HepG2 (cell line): ENCODE measurements around the gene SDK1. TPM values are rescaled to one million over a fixed set of nuclear protein-coding genes. Genes with fewer than 3 reads are reported as not detected.

Experiments used
- ATAC-seq: fragments of 200-7000 bp; cut with Tn5 transposase; 3 replicates; pipeline ENCODE4 v1.9.1; 2020; ENCODE audit warnings: mild to moderate bottlenecking, moderate library complexity
- BruUV-seq: library from RNA; stranded (reverse); fragments of 400-500 nt; replicated peaks from 2 replicates; lab custom pipeline; 2021; lab: Mats Ljungman, UMichigan
- CTCF ChIA-PET: fragments of 300-600 bp; formaldehyde crosslinking; extraction: SDS; loops from one replicate; lab custom pipeline; 2021; ENCODE audit warnings: low total read pairs, inconsistent platforms, low intra/inter-chr PET ratio; lab: Yijun Ruan, JAX
- POLR2A ChIA-PET: fragments of 350-600 bp; sonication (Branson Sonifier 250); formaldehyde crosslinking; loops from one replicate; lab custom pipeline; 2020; ENCODE audit warnings: antibody characterized with exemption, inconsistent platforms; lab: Yijun Ruan, JAX
- DNase-seq: peaks from one replicate; pipeline ENCODE4 v3.0.0-alpha.2; 2015; ENCODE audit warnings: low spot score
- FAIRE-seq: peaks from 3 replicates; lab custom pipeline; 2011; peaks lifted over from hg19 to GRCh38; lab: Jason Lieb, UNC
- H2AFZ ChIP-seq: one replicate; pipeline ENCODE4 v1.6.1; 2011; ENCODE audit warnings: low read length, inconsistent platforms
- H3K27ac ChIP-seq: fragments of 300-600 bp; 3 replicates; pipeline ENCODE4 v1.8.0; 2011; ENCODE audit warnings: mixed run types, mild to moderate bottlenecking, mixed read lengths, low read length, inconsistent platforms; ENCODE audit not compliant: insufficient read depth; ENCODE audit errors: extremely low read length
- H3K27me3 ChIP-seq, 2 experiments: fragments of 200-600 bp in 1 of 2; 2 replicates in 1 of 2; 3 replicates in 1 of 2; pipeline versions ENCODE4 v1.6.0 to v1.8.0; 2011; ENCODE audit warnings: low read length in 2 of 2, mild to moderate bottlenecking in 2 of 2, moderate library complexity in 2 of 2, inconsistent platforms in 1 of 2; ENCODE audit not compliant: insufficient read depth in 2 of 2, control insufficient read depth in 1 of 2
- H3K36me3 ChIP-seq, 2 experiments: fragments of 200-600 bp in 1 of 2; replicated peaks in 1 of 2; 2 replicates in 1 of 2; 3 replicates in 1 of 2; pipeline versions ENCODE4 v1.5.1 to v1.8.0; 2011; ENCODE audit warnings: low read length in 2 of 2, inconsistent platforms in 1 of 2; ENCODE audit not compliant: insufficient read depth in 2 of 2, control insufficient read depth in 1 of 2
- H3K4me1 ChIP-seq: 2 replicates; pipeline ENCODE4 v1.5.1; 2012; ENCODE audit warnings: low read length, inconsistent platforms; ENCODE audit not compliant: insufficient read depth
- H3K4me2 ChIP-seq: 2 replicates; pipeline ENCODE4 v1.6.0; 2011; ENCODE audit warnings: low read depth, low read length, inconsistent platforms
- H3K4me3 ChIP-seq, 3 experiments: fragments of 200-600 bp in 1 of 3; sonication (generic), shearing (Covaris generic) in 1 of 3; replicated peaks in 1 of 3; 2 replicates each; pipeline ENCODE4 v1.5.1; 2011 to 2016; ENCODE audit warnings: low read length in 3 of 3, inconsistent platforms in 2 of 3, low read depth in 2 of 3, mild to moderate bottlenecking in 2 of 3, control low read depth in 1 of 3, mixed read lengths in 1 of 3; ENCODE audit not compliant: insufficient read depth in 1 of 3
- H3K79me2 ChIP-seq: one replicate; pipeline ENCODE4 v1.6.1; 2011; ENCODE audit warnings: low read length, inconsistent platforms; ENCODE audit not compliant: insufficient read depth
- H3K9ac ChIP-seq: 2 replicates; pipeline ENCODE4 v1.6.0; 2011; ENCODE audit warnings: mild to moderate bottlenecking, low read depth, low read length, inconsistent platforms; ENCODE audit not compliant: insufficient read depth
- H3K9me3 ChIP-seq: 2 replicates; pipeline ENCODE4 v1.5.1; 2012; ENCODE audit warnings: mild to moderate bottlenecking, low read length
- H4K20me1 ChIP-seq: 2 replicates; pipeline ENCODE4 v1.6.0; 2011; ENCODE audit warnings: inconsistent platforms, mild to moderate bottlenecking, low read length, moderate library complexity; ENCODE audit not compliant: insufficient read depth
- ARNTL ChIP-seq: sonication (generic); formaldehyde crosslinking; IDR thresholded peaks from 2 replicates; pipeline ENCODE4 v1.4.0; 2020; ENCODE audit warnings: mild to moderate bottlenecking, missing genetic modification reagents
- CHD2 ChIP-seq: IDR thresholded peaks from 2 replicates; pipeline ENCODE4 v1.6.1; 2011; ENCODE audit warnings: low read depth, low read length, improper control_type of control experiment
- DR1 ChIP-seq: sonication (generic); formaldehyde crosslinking; IDR thresholded peaks from 2 replicates; pipeline ENCODE4 v1.8.0; 2021; ENCODE audit warnings: mild to moderate bottlenecking, missing genetic modification reagents, inconsistent platforms
- ESRRA ChIP-seq: sonication (generic); formaldehyde crosslinking; IDR thresholded peaks from 2 replicates; pipeline ENCODE4 v1.5.1; 2020; ENCODE audit warnings: mild to moderate bottlenecking, low read depth, missing genetic modification reagents
- FOSL1 ChIP-seq: sonication (generic); formaldehyde crosslinking; IDR thresholded peaks from 2 replicates; pipeline ENCODE4 v1.9.0; 2021; ENCODE audit warnings: missing genetic modification reagents, borderline replicate concordance
- FOXA1 ChIP-seq, 2 experiments: fragments of 450-650 bp in 1 of 2; sonication (generic) in 1 of 2; formaldehyde crosslinking in 1 of 2; IDR thresholded peaks; 2 replicates each; pipeline versions ENCODE4 v1.4.0 to v1.6.1; 2016 to 2020; ENCODE audit warnings: missing genetic modification reagents in 1 of 2
- GABPA ChIP-seq, 2 experiments: IDR thresholded peaks; 2 replicates each; pipeline ENCODE4 v1.6.1; 2011 to 2016; ENCODE audit warnings: low read depth in 2 of 2, low read length in 1 of 2, missing biosample characterization in 1 of 2, missing genetic modification characterization in 1 of 2
- JDP2 ChIP-seq: sonication (generic); formaldehyde crosslinking; IDR thresholded peaks from 2 replicates; pipeline ENCODE4 v1.8.1; 2022; ENCODE audit warnings: missing genetic modification reagents, borderline replicate concordance
- KAT2B ChIP-seq: fragments of 150-350 bp; IDR thresholded peaks from 2 replicates; pipeline ENCODE4 v1.6.1; 2014; ENCODE audit warnings: low read depth, low read length, borderline replicate concordance
- NBN ChIP-seq: fragments of 450-650 bp; conservative IDR thresholded peaks from 2 replicates; pipeline ENCODE4 v1.6.1; 2017
- SIN3A ChIP-seq: IDR thresholded peaks from 2 replicates; pipeline ENCODE4 v1.6.1; 2011; ENCODE audit warnings: low read depth, mild to moderate bottlenecking, control low read depth, low read length, borderline replicate concordance
- TARDBP ChIP-seq: sonication (generic); formaldehyde crosslinking; IDR thresholded peaks from 2 replicates; pipeline ENCODE4 v1.8.0; 2022; ENCODE audit warnings: mild to moderate bottlenecking, missing genetic modification reagents
- TEF ChIP-seq: sonication (generic); formaldehyde crosslinking; IDR thresholded peaks from 2 replicates; pipeline ENCODE4 v1.5.0; 2020; ENCODE audit warnings: missing genetic modification reagents
- ZFP36L2 ChIP-seq: sonication (generic); formaldehyde crosslinking; IDR thresholded peaks from 2 replicates; pipeline ENCODE4 v1.4.0; 2020; ENCODE audit warnings: missing genetic modification reagents
- ZFP37 ChIP-seq: sonication (generic); formaldehyde crosslinking; IDR thresholded peaks from 2 replicates; pipeline ENCODE4 v1.4.0; 2020; ENCODE audit warnings: missing genetic modification reagents, borderline replicate concordance
- ZNF672 ChIP-seq: sonication (generic); formaldehyde crosslinking; IDR thresholded peaks from 2 replicates; pipeline ENCODE4 v1.8.1; 2022; ENCODE audit warnings: missing genetic modification reagents
- WGBS: methylation state at CpG from one replicate; pipeline ENCODE4 v1.1.6; 2017; ENCODE audit warnings: low lambda C conversion rate; 5-methylcytosine and 5-hydroxymethylcytosine counted together
- in situ Hi-C: cut with HindIII; loops from 2 replicates; pipeline ENCODE4 v1.10.0; 2017; ENCODE audit warnings: low pct_unique_long_range_greater_than_20kb; ENCODE audit not compliant: extremely low pct_ligation_motif_present
- intact Hi-C: fragments of 100-400 bp; cut with micrococcal nuclease; formaldehyde crosslinking; loops from one replicate; pipeline ENCODE4 v1.10.0; 2022; ENCODE audit not compliant: unreplicated experiment
- polyA plus RNA-seq, 8 experiments: library from polyadenylated mRNA; depleted of rRNA in 3 of 8; stranded (reverse) in 7 of 8; unstranded in 1 of 8; fragments of >200 nt; fragmentation: Illumina TruSeq in 4 of 8; extraction: Trizol in 4 of 8; gene quantifications; 2 replicates each; pipeline versions ENCODE4 v1.2.1 to v1.2.3, GENCODE V29; 2011 to 2016; ENCODE audit warnings: low read depth in 4 of 8, missing spikeins in 1 of 8, mixed read lengths in 1 of 8; ENCODE audit not compliant: insufficient read depth in 1 of 8
- total RNA-seq, 5 experiments: library from RNA; depleted of rRNA; stranded (reverse); fragments of >200 nt; fragmentation: Illumina TruSeq; extraction: Trizol; gene quantifications; 2 replicates each; pipeline ENCODE4 v1.2.3, GENCODE V29; 2016; ENCODE audit warnings: low read depth in 1 of 5
- TF ChIP-seq, protein P1 (sequence below): sonication (generic); formaldehyde crosslinking; IDR thresholded peaks from 2 replicates; pipeline ENCODE4 v1.8.1; 2023; ENCODE audit warnings: missing genetic modification reagents, inconsistent platforms, borderline replicate concordance
- TF ChIP-seq, protein P2 (sequence below): sonication (generic); formaldehyde crosslinking; IDR thresholded peaks from 2 replicates; pipeline ENCODE4 v1.9.0; 2021; ENCODE audit warnings: mild to moderate bottlenecking, missing genetic modification reagents

SDK1 gene
- total and polyA plus RNA-seq, 2 of the 13 experiments (the other 11 are each of a cell fraction or from before 2014, with no cell fraction given): 0.35 to 2.4 TPM

DNA sequence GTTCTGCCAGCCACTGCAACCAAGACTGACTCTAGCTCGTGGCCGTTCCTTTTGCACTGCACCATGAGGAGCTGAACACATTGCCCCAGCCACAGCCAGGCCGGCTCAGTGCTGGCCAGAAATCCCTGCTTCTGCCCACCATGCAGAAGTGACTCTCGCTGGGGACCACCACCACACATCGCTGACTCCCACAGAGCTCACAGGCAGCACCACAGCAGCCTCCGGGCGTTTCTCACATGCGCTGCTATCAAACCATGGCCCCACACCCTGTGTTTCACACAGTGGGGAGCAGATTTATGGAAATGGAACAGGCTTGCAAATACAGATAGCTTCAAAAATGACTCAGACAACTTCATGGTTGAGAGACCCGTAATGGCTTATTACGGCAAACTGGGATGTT is 15.4 kb upstream of the SDK1 start:
- H3K27me3 ChIP-seq: no peaks in the 10 kb centered on the region
- no peak overlapping the region for H3K4me2 ChIP-seq
- no peak overlapping the region for H2AFZ ChIP-seq
- H3K9ac ChIP-seq: no peak overlapping the region
- H3K4me1 ChIP-seq: peaks cover 6% of the 10 kb centered on the region; the same call in 1 of the 2 replicates
- 82% methylated on average over 10 of the region's 10 CpGs for WGBS
- no peaks in the 10 kb centered on the region for H3K36me3 ChIP-seq
- no peak overlapping the region for H3K27ac ChIP-seq
- no peaks in the 10 kb centered on the region for H4K20me1 ChIP-seq
- FAIRE-seq (no peak), DNase-seq (no peak), ATAC-seq (no peak)
- H3K79me2 ChIP-seq: no peaks in the 10 kb centered on the region
- ChIA-PET CTCF (no interaction called here), POLR2A (no interaction called here)
- BruUV-seq: no TSS peak
- H3K9me3 ChIP-seq: no peaks in the 10 kb centered on the region
- H3K4me3 ChIP-seq: no peak overlapping the region
- intact Hi-C loops: no loop called here
- in situ Hi-C loops: no loop called here
- TF ChIP-seq TEF (CRISPR knock-in tag) (no peak), DR1 (CRISPR knock-in tag) (no peak), JDP2 (no peak), FOSL1 (CRISPR knock-in tag) (no peak), FOXA1 (IDR thresholded peaks at IDR 0.05) (no peak), FOXA1 (CRISPR knock-in tag; IDR thresholded peaks at IDR 0.05) (no peak), KAT2B (no peak), ARNTL (no peak), ZNF672 (CRISPR knock-in tag) (no peak), GABPA (IDR thresholded peaks at IDR 0.05; ENCODE audit: low read depth, low read length) (no peak), GABPA (CRISPR knock-in tag; IDR thresholded peaks at IDR 0.05; ENCODE audit: low read depth) (no peak), CHD2 (no peak), ZFP36L2 (CRISPR knock-in tag) (no peak), ZFP37 (CRISPR knock-in tag) (no peak), NBN (no peak), TARDBP (CRISPR knock-in tag) (no peak), ESRRA (CRISPR knock-in tag) (no peak), SIN3A (no peak)
- TF ChIP-seq, protein P1, sequence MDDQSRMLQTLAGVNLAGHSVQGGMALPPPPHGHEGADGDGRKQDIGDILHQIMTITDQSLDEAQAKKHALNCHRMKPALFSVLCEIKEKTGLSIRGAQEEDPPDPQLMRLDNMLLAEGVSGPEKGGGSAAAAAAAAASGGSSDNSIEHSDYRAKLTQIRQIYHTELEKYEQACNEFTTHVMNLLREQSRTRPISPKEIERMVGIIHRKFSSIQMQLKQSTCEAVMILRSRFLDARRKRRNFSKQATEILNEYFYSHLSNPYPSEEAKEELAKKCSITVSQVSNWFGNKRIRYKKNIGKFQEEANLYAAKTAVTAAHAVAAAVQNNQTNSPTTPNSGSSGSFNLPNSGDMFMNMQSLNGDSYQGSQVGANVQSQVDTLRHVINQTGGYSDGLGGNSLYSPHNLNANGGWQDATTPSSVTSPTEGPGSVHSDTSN: no peak
- TF ChIP-seq, protein P2, sequence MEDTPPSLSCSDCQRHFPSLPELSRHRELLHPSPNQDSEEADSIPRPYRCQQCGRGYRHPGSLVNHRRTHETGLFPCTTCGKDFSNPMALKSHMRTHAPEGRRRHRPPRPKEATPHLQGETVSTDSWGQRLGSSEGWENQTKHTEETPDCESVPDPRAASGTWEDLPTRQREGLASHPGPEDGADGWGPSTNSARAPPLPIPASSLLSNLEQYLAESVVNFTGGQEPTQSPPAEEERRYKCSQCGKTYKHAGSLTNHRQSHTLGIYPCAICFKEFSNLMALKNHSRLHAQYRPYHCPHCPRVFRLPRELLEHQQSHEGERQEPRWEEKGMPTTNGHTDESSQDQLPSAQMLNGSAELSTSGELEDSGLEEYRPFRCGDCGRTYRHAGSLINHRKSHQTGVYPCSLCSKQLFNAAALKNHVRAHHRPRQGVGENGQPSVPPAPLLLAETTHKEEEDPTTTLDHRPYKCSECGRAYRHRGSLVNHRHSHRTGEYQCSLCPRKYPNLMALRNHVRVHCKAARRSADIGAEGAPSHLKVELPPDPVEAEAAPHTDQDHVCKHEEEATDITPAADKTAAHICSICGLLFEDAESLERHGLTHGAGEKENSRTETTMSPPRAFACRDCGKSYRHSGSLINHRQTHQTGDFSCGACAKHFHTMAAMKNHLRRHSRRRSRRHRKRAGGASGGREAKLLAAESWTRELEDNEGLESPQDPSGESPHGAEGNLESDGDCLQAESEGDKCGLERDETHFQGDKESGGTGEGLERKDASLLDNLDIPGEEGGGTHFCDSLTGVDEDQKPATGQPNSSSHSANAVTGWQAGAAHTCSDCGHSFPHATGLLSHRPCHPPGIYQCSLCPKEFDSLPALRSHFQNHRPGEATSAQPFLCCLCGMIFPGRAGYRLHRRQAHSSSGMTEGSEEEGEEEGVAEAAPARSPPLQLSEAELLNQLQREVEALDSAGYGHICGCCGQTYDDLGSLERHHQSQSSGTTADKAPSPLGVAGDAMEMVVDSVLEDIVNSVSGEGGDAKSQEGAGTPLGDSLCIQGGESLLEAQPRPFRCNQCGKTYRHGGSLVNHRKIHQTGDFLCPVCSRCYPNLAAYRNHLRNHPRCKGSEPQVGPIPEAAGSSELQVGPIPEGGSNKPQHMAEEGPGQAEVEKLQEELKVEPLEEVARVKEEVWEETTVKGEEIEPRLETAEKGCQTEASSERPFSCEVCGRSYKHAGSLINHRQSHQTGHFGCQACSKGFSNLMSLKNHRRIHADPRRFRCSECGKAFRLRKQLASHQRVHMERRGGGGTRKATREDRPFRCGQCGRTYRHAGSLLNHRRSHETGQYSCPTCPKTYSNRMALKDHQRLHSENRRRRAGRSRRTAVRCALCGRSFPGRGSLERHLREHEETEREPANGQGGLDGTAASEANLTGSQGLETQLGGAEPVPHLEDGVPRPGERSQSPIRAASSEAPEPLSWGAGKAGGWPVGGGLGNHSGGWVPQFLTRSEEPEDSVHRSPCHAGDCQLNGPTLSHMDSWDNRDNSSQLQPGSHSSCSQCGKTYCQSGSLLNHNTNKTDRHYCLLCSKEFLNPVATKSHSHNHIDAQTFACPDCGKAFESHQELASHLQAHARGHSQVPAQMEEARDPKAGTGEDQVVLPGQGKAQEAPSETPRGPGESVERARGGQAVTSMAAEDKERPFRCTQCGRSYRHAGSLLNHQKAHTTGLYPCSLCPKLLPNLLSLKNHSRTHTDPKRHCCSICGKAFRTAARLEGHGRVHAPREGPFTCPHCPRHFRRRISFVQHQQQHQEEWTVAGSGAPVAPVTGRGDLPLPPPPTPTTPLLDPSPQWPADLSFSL (CRISPR knock-in tag): no peak
